ENCODE measurements around the gene TEX13D. TPM values are rescaled to one million over a fixed set of nuclear protein-coding genes. Genes with fewer than 3 reads are reported as not detected.

The TEX13D gene
- total and polyA plus RNA-seq, 2 experiments from 2014 or later = not detected

DNA sequence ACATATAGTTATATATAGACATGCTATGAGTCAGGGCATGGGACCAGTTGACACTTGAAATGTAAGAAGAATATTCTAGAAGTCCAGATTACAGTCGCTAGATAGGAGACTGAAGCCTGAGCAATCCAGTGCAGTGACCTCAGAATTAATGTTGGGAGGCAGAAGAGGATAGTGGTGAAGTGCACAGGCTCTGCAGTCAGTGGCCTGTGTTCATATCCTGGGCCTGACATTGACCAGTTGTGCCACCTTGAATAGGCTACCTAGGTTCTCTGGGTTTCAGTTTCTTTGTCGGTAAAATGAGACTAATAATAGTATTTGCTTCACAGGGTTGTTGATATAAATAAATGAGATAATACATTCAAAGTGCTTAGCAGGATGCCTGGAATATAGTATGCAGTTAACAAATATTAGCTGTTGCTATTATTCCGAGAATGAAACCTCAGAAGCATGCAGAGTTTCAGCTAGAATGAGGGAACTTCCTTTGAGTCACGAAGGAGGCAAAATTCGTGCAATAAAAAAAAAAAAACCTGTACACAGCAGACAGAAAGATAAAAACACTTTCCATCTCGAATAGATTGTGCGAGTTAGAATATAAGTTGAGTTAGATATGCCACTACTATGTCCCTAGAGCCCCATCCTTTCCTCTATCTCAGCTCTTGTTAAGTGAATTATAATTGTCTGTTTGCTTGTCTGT, 9.9 kb downstream of the TEX13D start:
- Histone ChIP-seq H3K27ac (no peak overlapping the region), H3K9me3 (ENCODE audit: low read depth) (no peaks in the 10 kb centered on the region), H3K4me1 (ENCODE audit: insufficient read depth) (no peaks in the 10 kb centered on the region), H3K9me2 (replicated peaks; ENCODE audit: insufficient read depth) (no peaks in the 10 kb centered on the region), H3K4me3 (no peak overlapping the region), H4K20me1 (ENCODE audit: insufficient read depth, poor library complexity, severe bottlenecking) (no peaks in the 10 kb centered on the region), H3K27me3 (no peaks in the 10 kb centered on the region), H3K4me2 (no peak overlapping the region), H3K79me2 (no peaks in the 10 kb centered on the region), H3K36me3 (replicated peaks; ENCODE audit: insufficient read depth, low read depth) (no peaks in the 10 kb centered on the region), H2AFZ (no peak overlapping the region)
- DNase-seq (ENCODE audit: low spot score) = no peak
- TF ChIP-seq, protein P1, sequence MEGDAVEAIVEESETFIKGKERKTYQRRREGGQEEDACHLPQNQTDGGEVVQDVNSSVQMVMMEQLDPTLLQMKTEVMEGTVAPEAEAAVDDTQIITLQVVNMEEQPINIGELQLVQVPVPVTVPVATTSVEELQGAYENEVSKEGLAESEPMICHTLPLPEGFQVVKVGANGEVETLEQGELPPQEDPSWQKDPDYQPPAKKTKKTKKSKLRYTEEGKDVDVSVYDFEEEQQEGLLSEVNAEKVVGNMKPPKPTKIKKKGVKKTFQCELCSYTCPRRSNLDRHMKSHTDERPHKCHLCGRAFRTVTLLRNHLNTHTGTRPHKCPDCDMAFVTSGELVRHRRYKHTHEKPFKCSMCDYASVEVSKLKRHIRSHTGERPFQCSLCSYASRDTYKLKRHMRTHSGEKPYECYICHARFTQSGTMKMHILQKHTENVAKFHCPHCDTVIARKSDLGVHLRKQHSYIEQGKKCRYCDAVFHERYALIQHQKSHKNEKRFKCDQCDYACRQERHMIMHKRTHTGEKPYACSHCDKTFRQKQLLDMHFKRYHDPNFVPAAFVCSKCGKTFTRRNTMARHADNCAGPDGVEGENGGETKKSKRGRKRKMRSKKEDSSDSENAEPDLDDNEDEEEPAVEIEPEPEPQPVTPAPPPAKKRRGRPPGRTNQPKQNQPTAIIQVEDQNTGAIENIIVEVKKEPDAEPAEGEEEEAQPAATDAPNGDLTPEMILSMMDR (IDR thresholded peaks at IDR 0.05; ENCODE audit: poor library complexity) = no peak
- TF ChIP-seq EZH2phosphoT487 (IDR thresholded peaks at IDR 0.05; ENCODE audit: low read depth, severe bottlenecking, unreplicated experiment) (no peak), EZH2 (IDR thresholded peaks at IDR 0.05; ENCODE audit: borderline replicate concordance) (no peak)
- 66% methylated on average over 7 of the region's 7 CpGs for WGBS (ENCODE audit: low lambda C conversion rate, missing lambda C conversion rate)

DNA sequence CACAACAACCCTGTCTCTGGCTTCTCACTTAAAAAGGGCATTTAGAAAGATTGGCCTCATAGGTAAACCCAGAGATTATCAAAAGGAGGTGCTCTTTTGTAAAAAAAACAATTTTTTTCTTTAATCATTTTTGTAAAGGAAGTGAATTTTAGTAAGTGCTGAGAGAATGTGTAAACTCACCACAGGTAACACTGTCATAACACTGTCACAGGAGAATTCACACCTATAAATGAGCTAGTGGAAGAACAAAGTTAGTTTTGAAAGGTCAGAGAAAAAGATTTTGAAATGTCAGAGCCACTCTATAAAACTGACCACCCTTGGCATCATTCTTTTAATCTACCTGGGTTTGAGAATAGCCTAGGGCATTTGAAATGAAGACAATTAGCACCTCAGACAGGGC, 10.6 kb downstream of the TEX13D start:
- Histone ChIP-seq H3K27me3 (no peaks in the 10 kb centered on the region), H4K20me1 (ENCODE audit: insufficient read depth, poor library complexity, severe bottlenecking) (no peaks in the 10 kb centered on the region), H3K4me1 (ENCODE audit: insufficient read depth) (no peaks in the 10 kb centered on the region), H3K27ac (no peak overlapping the region), H3K4me2 (no peak overlapping the region), H3K36me3 (replicated peaks; ENCODE audit: insufficient read depth, low read depth) (no peaks in the 10 kb centered on the region), H3K9me2 (replicated peaks; ENCODE audit: insufficient read depth) (no peaks in the 10 kb centered on the region), H3K79me2 (no peaks in the 10 kb centered on the region), H3K4me3 (no peak overlapping the region), H3K9me3 (ENCODE audit: low read depth) (no peaks in the 10 kb centered on the region), H2AFZ (no peak overlapping the region)
- no peak for DNase-seq (ENCODE audit: low spot score)
- TF ChIP-seq EZH2 (IDR thresholded peaks at IDR 0.05; ENCODE audit: borderline replicate concordance) = no peak
- TF ChIP-seq, protein P1 (IDR thresholded peaks at IDR 0.05; ENCODE audit: poor library complexity) = no peak
- no peak for TF ChIP-seq EZH2phosphoT487 (IDR thresholded peaks at IDR 0.05; ENCODE audit: low read depth, severe bottlenecking, unreplicated experiment)

DNA sequence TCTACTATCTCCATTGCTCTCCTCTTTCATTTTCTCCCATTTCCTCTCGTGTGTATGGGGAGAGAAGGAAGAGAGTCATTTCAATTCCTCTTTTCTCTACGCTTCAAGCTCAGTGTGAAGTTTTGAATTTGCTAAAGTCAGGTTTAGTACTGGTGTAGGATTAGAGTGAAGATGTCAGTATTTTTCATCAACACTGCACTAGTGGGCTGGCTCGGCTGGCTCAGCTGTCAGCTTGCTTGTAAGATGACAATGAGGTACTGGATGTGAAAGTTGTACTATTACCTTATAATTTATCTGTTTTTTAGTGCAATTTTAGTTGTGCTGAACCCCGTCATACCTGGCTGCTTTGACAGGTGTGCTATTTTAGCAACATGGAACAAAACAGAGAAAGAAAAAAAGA, 11.8 kb downstream of the TEX13D start:
- no peaks in the 10 kb centered on the region for H3K4me1 ChIP-seq (ENCODE audit: insufficient read depth)
- H3K27ac ChIP-seq = no peak overlapping the region
- no peaks in the 10 kb centered on the region for H3K9me3 ChIP-seq (ENCODE audit: low read depth)
- WGBS (ENCODE audit: low lambda C conversion rate, missing lambda C conversion rate) = 78% methylated on average over 4 of the region's 4 CpGs
- no peak overlapping the region for H3K4me2 ChIP-seq
- no peaks in the 10 kb centered on the region for H3K9me2 ChIP-seq (replicated peaks; ENCODE audit: insufficient read depth)
- H3K27me3 ChIP-seq = no peaks in the 10 kb centered on the region
- H3K4me3 ChIP-seq = no peak overlapping the region
- H2AFZ ChIP-seq = no peak overlapping the region
- DNase-seq (ENCODE audit: low spot score) = no peak
- no peaks in the 10 kb centered on the region for H3K36me3 ChIP-seq (replicated peaks; ENCODE audit: insufficient read depth, low read depth)
- H3K79me2 ChIP-seq = no peaks in the 10 kb centered on the region
- TF ChIP-seq, protein P1 (IDR thresholded peaks at IDR 0.05; ENCODE audit: poor library complexity) = no peak
- TF ChIP-seq EZH2phosphoT487 (IDR thresholded peaks at IDR 0.05; ENCODE audit: low read depth, severe bottlenecking, unreplicated experiment) (no peak), EZH2 (IDR thresholded peaks at IDR 0.05; ENCODE audit: borderline replicate concordance) (no peak)
- no peaks in the 10 kb centered on the region for H4K20me1 ChIP-seq (ENCODE audit: insufficient read depth, poor library complexity, severe bottlenecking)

Data from hepatocyte (in vitro differentiated cells).